Upper lobe of left lung (tissue), 4 donors: ENCODE measurements around the gene TTC32.

Experiments used
- EP300 ChIP-seq, 4 donors: sonication (generic); formaldehyde crosslinking; IDR thresholded peaks; one replicate each; pipeline ENCODE4 v1.5.1; 2017; ENCODE audit warnings: antibody characterized with exemption in 4 of 4, control low read depth in 2 of 4
- POLR2A ChIP-seq, 4 donors: fragments of 450-650 bp; IDR thresholded peaks; one replicate each; pipeline ENCODE4 v1.5.1; 2016 to 2017; ENCODE audit warnings: antibody characterized with exemption in 4 of 4, mild to moderate bottlenecking in 2 of 4
- POLR2AphosphoS5 ChIP-seq, 2 donors: sonication (generic); formaldehyde crosslinking; IDR thresholded peaks; one replicate each; pipeline ENCODE4 v1.5.1; 2017; ENCODE audit warnings: antibody characterized with exemption in 2 of 2
- TF ChIP-seq, protein P1 (sequence below), 6 experiments: fragments of 450-650 bp in 4 of 6; fragments of 200-600 bp in 2 of 6; sonication (generic) in 2 of 6; IDR thresholded peaks; one replicate each; pipeline ENCODE4 v1.5.1; 2016 to 2019; ENCODE audit warnings: antibody characterized with exemption in 6 of 6

DNA sequence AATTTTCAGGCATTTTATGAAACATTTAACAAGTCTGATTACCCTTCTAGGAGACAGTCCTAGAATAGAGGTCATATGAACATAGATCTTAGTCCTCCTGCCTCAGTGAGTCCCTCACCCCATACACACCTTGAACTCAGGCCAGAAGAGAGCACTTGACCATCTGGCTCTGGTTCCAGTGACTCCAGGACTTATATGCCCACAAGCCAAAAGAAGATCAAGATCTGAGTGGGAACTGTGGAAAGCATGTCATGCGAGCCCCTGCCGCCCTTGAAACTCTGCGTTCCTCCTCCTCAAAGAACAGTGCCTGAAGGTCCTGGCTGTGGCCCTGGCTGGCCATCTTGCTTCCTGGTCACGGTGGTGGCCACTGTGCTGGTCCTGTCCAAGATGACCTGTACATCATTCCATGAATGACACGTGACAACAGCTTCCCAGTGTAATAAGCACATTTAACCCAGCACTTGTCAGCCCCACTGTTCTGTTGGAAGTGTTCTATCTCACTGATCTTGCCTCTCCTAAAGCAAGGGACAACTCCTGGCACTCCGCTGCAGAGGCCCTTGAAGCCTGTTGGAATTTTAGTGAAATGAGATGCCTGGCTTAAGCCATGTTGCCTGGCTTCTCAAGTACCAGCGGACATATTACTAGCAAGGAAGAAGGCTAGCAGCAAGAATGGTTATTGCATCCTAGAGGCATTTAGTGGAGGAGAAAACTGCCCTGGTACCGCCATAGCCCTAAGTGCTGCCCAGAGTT, 17.6 kb downstream of the TTC32 start:
- TF ChIP-seq, protein P1, sequence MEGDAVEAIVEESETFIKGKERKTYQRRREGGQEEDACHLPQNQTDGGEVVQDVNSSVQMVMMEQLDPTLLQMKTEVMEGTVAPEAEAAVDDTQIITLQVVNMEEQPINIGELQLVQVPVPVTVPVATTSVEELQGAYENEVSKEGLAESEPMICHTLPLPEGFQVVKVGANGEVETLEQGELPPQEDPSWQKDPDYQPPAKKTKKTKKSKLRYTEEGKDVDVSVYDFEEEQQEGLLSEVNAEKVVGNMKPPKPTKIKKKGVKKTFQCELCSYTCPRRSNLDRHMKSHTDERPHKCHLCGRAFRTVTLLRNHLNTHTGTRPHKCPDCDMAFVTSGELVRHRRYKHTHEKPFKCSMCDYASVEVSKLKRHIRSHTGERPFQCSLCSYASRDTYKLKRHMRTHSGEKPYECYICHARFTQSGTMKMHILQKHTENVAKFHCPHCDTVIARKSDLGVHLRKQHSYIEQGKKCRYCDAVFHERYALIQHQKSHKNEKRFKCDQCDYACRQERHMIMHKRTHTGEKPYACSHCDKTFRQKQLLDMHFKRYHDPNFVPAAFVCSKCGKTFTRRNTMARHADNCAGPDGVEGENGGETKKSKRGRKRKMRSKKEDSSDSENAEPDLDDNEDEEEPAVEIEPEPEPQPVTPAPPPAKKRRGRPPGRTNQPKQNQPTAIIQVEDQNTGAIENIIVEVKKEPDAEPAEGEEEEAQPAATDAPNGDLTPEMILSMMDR (IDR thresholded peaks at IDR 0.05) = no peak
- TF ChIP-seq POLR2AphosphoS5 (IDR thresholded peaks at IDR 0.05) (no peak), POLR2A (IDR thresholded peaks at IDR 0.05) (no peak), EP300 (IDR thresholded peaks at IDR 0.05) (no peak)
